ENCODE data around the gene HSPE1. TPM values are rescaled to one million over a fixed set of nuclear protein-coding genes. Genes with fewer than 3 reads are reported as not detected.

HSPE1 gene
- total RNA-seq, 3 donors from 2014 or later (not counting 1 experiment from before 2014, with no cell fraction given) = 47.6 to 70.7 (median 50.7) TPM

GRCh38 chr2:197496695-197497094 is 3.5 kb upstream of the HSPE1 start:
- TF ChIP-seq, protein P1, sequence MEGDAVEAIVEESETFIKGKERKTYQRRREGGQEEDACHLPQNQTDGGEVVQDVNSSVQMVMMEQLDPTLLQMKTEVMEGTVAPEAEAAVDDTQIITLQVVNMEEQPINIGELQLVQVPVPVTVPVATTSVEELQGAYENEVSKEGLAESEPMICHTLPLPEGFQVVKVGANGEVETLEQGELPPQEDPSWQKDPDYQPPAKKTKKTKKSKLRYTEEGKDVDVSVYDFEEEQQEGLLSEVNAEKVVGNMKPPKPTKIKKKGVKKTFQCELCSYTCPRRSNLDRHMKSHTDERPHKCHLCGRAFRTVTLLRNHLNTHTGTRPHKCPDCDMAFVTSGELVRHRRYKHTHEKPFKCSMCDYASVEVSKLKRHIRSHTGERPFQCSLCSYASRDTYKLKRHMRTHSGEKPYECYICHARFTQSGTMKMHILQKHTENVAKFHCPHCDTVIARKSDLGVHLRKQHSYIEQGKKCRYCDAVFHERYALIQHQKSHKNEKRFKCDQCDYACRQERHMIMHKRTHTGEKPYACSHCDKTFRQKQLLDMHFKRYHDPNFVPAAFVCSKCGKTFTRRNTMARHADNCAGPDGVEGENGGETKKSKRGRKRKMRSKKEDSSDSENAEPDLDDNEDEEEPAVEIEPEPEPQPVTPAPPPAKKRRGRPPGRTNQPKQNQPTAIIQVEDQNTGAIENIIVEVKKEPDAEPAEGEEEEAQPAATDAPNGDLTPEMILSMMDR (IDR thresholded peaks at IDR 0.05) = no peak
- ATAC-seq = no peak
- Mint-ChIP-seq H3K36me3 (peaks cover 7% of the 10 kb centered on the region), H3K4me1 (peaks cover 32 to 40% of the 10 kb centered on the region in 2 donors), H3K27ac (peak overlapping the region in 1 of 2 donors; percentile 94), H3K9me3 (no peaks in the 10 kb centered on the region), H3K4me3 (peak overlapping the region; percentile 21), H3K27me3 (ENCODE audit: low read depth in 2 of 2) (no peaks in the 10 kb centered on the region)
- no peaks in the 10 kb centered on the region for H3K27me3 ChIP-seq (ENCODE audit: control insufficient read depth, insufficient read depth, low read length)
- peaks cover 21% of the 10 kb centered on the region for H3K4me1 ChIP-seq (ENCODE audit: control insufficient read depth, insufficient read depth, low read length)
- H3K27ac ChIP-seq (ENCODE audit: low read length) = no peak overlapping the region
- peaks cover 57% of the 10 kb centered on the region for H3K36me3 ChIP-seq (ENCODE audit: control insufficient read depth, insufficient read depth, low read length)
- no peak overlapping the region for H3K4me3 ChIP-seq (ENCODE audit: low read length)
- no peak for DNase-seq
- no peaks in the 10 kb centered on the region for H3K9me3 ChIP-seq (ENCODE audit: control insufficient read depth, insufficient read depth, low read length)
- intact Hi-C loops (cut with micrococcal nuclease) = no loop called here

DNA sequence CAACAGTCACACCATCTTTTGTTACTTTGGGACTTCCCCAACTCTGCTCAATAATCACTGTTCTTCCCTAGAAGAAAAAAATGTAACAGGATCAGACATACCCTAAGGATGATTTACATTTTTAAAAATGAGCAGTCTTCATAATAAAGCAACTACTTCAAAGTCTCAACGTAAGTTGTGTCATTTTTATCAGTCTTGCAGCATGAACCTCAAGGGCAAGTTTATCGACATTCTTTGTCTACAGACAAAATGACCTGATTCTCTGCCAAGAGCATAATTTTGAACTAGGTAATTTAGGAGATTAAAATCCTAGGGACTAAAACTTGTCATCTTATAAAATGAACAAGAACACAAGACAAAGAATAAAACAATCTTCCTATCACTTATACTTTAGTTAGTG is 2.9 kb upstream of the HSPE1 start:
- H3K36me3 ChIP-seq (ENCODE audit: control insufficient read depth, insufficient read depth, low read length) = peaks cover 55% of the 10 kb centered on the region
- intact Hi-C loops (cut with micrococcal nuclease) = no loop called here
- no peak overlapping the region for H3K27ac ChIP-seq (ENCODE audit: low read length)
- no peak overlapping the region for H3K4me3 ChIP-seq (ENCODE audit: low read length)
- no peaks in the 10 kb centered on the region for H3K27me3 Mint-ChIP-seq (ENCODE audit: low read depth in 2 of 2)
- peak overlapping the region; percentile 94 for H3K27ac Mint-ChIP-seq
- peak overlapping the region; percentile 88 for H3K4me3 Mint-ChIP-seq
- DNase-seq (no peak), ATAC-seq (no peak)
- WGBS (ENCODE audit: insufficient coverage) = 61% methylated on average over 2 of the region's 2 CpGs
- peaks cover 37 to 46% of the 10 kb centered on the region in 2 donors for H3K4me1 Mint-ChIP-seq
- H3K9me3 Mint-ChIP-seq = no peaks in the 10 kb centered on the region
- H3K36me3 Mint-ChIP-seq = peaks cover 7% of the 10 kb centered on the region
- TF ChIP-seq, protein P1 (IDR thresholded peaks at IDR 0.05) = no peak
- peaks cover 26% of the 10 kb centered on the region for H3K4me1 ChIP-seq (ENCODE audit: control insufficient read depth, insufficient read depth, low read length)
- no peaks in the 10 kb centered on the region for H3K9me3 ChIP-seq (ENCODE audit: control insufficient read depth, insufficient read depth, low read length)
- no peaks in the 10 kb centered on the region for H3K27me3 ChIP-seq (ENCODE audit: control insufficient read depth, insufficient read depth, low read length)

DNA sequence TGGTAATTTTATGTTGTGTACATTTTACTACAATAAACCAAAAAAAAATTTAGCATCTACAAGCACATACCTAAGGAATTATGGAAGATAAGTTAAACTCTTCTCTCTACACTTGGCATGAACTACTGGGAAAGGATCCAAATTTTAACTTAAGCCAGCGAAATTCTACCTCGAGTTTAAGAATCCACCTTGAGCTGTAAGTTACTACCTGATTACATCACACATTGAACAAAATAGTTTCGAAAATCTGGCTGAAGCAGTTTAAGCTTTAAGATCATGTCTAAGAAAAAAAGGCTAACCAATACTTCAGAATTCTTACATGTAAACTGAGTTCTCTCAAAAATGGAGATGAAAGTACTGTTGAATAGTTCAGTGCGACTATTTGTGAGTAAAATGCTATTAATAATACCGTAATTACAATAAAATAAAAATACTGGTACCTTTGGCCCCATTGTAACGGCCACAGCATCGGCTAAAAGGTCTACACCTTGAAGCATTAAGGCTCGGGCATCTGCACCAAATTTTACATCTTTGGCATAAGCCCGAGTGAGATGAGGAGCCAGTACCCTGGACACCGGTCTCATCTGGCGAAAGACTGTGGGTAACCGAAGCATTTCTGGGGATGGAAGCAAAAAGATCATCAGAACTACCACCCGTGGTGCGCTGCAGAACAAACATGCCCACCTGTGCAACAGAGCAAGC is 1.8 kb upstream of the HSPE1 start:
- peaks cover 26% of the 10 kb centered on the region for H3K4me1 ChIP-seq (ENCODE audit: control insufficient read depth, insufficient read depth, low read length)

More for the DNA sequence above, 1.8 kb upstream of the HSPE1 start:
- H3K27me3 ChIP-seq (ENCODE audit: control insufficient read depth, insufficient read depth, low read length) = no peaks in the 10 kb centered on the region
- WGBS (ENCODE audit: insufficient coverage) = 17% methylated on average over 12 of the region's 14 CpGs
- Mint-ChIP-seq H3K4me1 (peaks cover 39 to 51% of the 10 kb centered on the region in 2 donors), H3K36me3 (peaks cover 7% of the 10 kb centered on the region), H3K27me3 (ENCODE audit: low read depth in 2 of 2) (no peaks in the 10 kb centered on the region), H3K27ac (peak overlapping the region; percentile 94), H3K4me3 (peak overlapping the region; percentile 88), H3K9me3 (no peaks in the 10 kb centered on the region)
- intact Hi-C loops (cut with micrococcal nuclease) = no loop called here
- H3K4me3 ChIP-seq (ENCODE audit: low read length) = peak overlapping the region; percentile 85
- peak in 1 of 2 donors; percentile 13 for DNase-seq
- H3K9me3 ChIP-seq (ENCODE audit: control insufficient read depth, insufficient read depth, low read length) = no peaks in the 10 kb centered on the region
- peaks cover 48% of the 10 kb centered on the region for H3K36me3 ChIP-seq (ENCODE audit: control insufficient read depth, insufficient read depth, low read length)
- TF ChIP-seq, protein P1 (IDR thresholded peaks at IDR 0.05) = no peak
- ATAC-seq = no peak
- peak overlapping the region; percentile 95 for H3K27ac ChIP-seq (ENCODE audit: low read length)
